ENCODE results near the gene CYP4V2. TPM values are rescaled to one million over a fixed set of nuclear protein-coding genes. Genes with fewer than 3 reads are reported as not detected.

Gene CYP4V2
- 2.9 and 3.3 TPM in 2 replicates for total RNA-seq (2014; rRNA removed; shearing (Covaris generic))

- Histone ChIP-seq H3K4me3 (ENCODE audit: insufficient read depth, low read depth, low read length) (peak within 1 kb of the TSS; percentile 87), H3K36me3 (replicated peaks; ENCODE audit: control insufficient read depth, insufficient read depth, low read length) (no peaks in the 10 kb centered on the region), H3K27me3 (ENCODE audit: control insufficient read depth, insufficient read depth, low read length) (no peaks in the 10 kb centered on the region)
- DNase-seq = peak; percentile 91
Measured at GRCh38 chr4:186191200-186192065, at the start of gene CYP4V2. CYP4V2 (plus strand) TSS chr4:186191567; CDS start chr4:186191824, 257 bp downstream.

GRCh38 chr4:186144198-186144945 is 47.0 kb upstream of the CYP4V2 start:
- H3K27me3 ChIP-seq (ENCODE audit: control insufficient read depth, insufficient read depth, low read length) = peaks cover 23% of the 10 kb centered on the region

GRCh38 chr4:186144946-186145569 is 46.3 kb upstream of the CYP4V2 start:
- peak; percentile 85 for DNase-seq
- no peaks in the 10 kb centered on the region for H3K36me3 ChIP-seq (replicated peaks; ENCODE audit: control insufficient read depth, insufficient read depth, low read length)
- peaks cover 23% of the 10 kb centered on the region for H3K27me3 ChIP-seq (ENCODE audit: control insufficient read depth, insufficient read depth, low read length)
- H3K4me3 ChIP-seq (ENCODE audit: insufficient read depth, low read depth, low read length) = peak overlapping the region; percentile 56

More at GRCh38 chr4:186144198-186144945, 47.0 kb upstream of the CYP4V2 start:
- peak; percentile 95 for DNase-seq
- Histone ChIP-seq H3K36me3 (replicated peaks; ENCODE audit: control insufficient read depth, insufficient read depth, low read length) (no peaks in the 10 kb centered on the region), H3K4me3 (ENCODE audit: insufficient read depth, low read depth, low read length) (peak overlapping the region; percentile 56)

- peaks cover 25% of the 10 kb centered on the region for H3K27me3 ChIP-seq (ENCODE audit: control insufficient read depth, insufficient read depth, low read length)
- H3K4me3 ChIP-seq (ENCODE audit: insufficient read depth, low read depth, low read length) = no peak overlapping the region
- no peak for DNase-seq
- no peaks in the 10 kb centered on the region for H3K36me3 ChIP-seq (replicated peaks; ENCODE audit: control insufficient read depth, insufficient read depth, low read length)
Measured at GRCh38 chr4:186146458-186146857, 44.9 kb upstream of the CYP4V2 start.

GRCh38 chr4:186148336-186148975 is 42.9 kb upstream of the CYP4V2 start:
- Histone ChIP-seq H3K27me3 (ENCODE audit: control insufficient read depth, insufficient read depth, low read length) (peaks cover 25% of the 10 kb centered on the region), H3K4me3 (ENCODE audit: insufficient read depth, low read depth, low read length) (no peak overlapping the region), H3K36me3 (replicated peaks; ENCODE audit: control insufficient read depth, insufficient read depth, low read length) (no peaks in the 10 kb centered on the region)
- DNase-seq = no peak

- Histone ChIP-seq H3K36me3 (replicated peaks; ENCODE audit: control insufficient read depth, insufficient read depth, low read length) (no peaks in the 10 kb centered on the region), H3K27me3 (ENCODE audit: control insufficient read depth, insufficient read depth, low read length) (peaks cover 17% of the 10 kb centered on the region), H3K4me3 (ENCODE audit: insufficient read depth, low read depth, low read length) (no peak overlapping the region)
- DNase-seq = no peak
Measured at GRCh38 chr4:186149872-186150271, 41.5 kb upstream of the CYP4V2 start.

GRCh38 chr4:186150926-186151325 is 40.4 kb upstream of the CYP4V2 start:
- H3K4me3 ChIP-seq (ENCODE audit: insufficient read depth, low read depth, low read length) = no peak overlapping the region
- peak; percentile 18 for DNase-seq
- no peaks in the 10 kb centered on the region for H3K36me3 ChIP-seq (replicated peaks; ENCODE audit: control insufficient read depth, insufficient read depth, low read length)
- H3K27me3 ChIP-seq (ENCODE audit: control insufficient read depth, insufficient read depth, low read length) = peaks cover 7% of the 10 kb centered on the region

- peak; percentile 4 for DNase-seq
- no peak overlapping the region for H3K4me3 ChIP-seq (ENCODE audit: insufficient read depth, low read depth, low read length)
- no peaks in the 10 kb centered on the region for H3K36me3 ChIP-seq (replicated peaks; ENCODE audit: control insufficient read depth, insufficient read depth, low read length)
- peaks cover 3% of the 10 kb centered on the region for H3K27me3 ChIP-seq (ENCODE audit: control insufficient read depth, insufficient read depth, low read length)
Measured at GRCh38 chr4:186151499-186151898, 39.9 kb upstream of the CYP4V2 start.

GRCh38 chr4:186158021-186158813 is 33.1 kb upstream of the CYP4V2 start:
- no peaks in the 10 kb centered on the region for H3K27me3 ChIP-seq (ENCODE audit: control insufficient read depth, insufficient read depth, low read length)
- no peaks in the 10 kb centered on the region; the same call in none of the 2 replicates for H3K36me3 ChIP-seq (replicated peaks; ENCODE audit: control insufficient read depth, insufficient read depth, low read length)
- DNase-seq = peak; percentile 27
- no peak overlapping the region for H3K4me3 ChIP-seq (ENCODE audit: insufficient read depth, low read depth, low read length)

GRCh38 chr4:186158966-186159365 is 32.4 kb upstream of the CYP4V2 start:
- no peak overlapping the region for H3K4me3 ChIP-seq (ENCODE audit: insufficient read depth, low read depth, low read length)
- H3K36me3 ChIP-seq (replicated peaks; ENCODE audit: control insufficient read depth, insufficient read depth, low read length) = no peaks in the 10 kb centered on the region; the same call in none of the 2 replicates
- no peaks in the 10 kb centered on the region for H3K27me3 ChIP-seq (ENCODE audit: control insufficient read depth, insufficient read depth, low read length)
- peak; percentile 4 for DNase-seq

- DNase-seq = peak; percentile 34
- no peak overlapping the region for H3K4me3 ChIP-seq (ENCODE audit: insufficient read depth, low read depth, low read length)
- no peaks in the 10 kb centered on the region; the same call in none of the 2 replicates for H3K36me3 ChIP-seq (replicated peaks; ENCODE audit: control insufficient read depth, insufficient read depth, low read length)
- H3K27me3 ChIP-seq (ENCODE audit: control insufficient read depth, insufficient read depth, low read length) = no peaks in the 10 kb centered on the region
Measured at GRCh38 chr4:186159613-186160012, 31.8 kb upstream of the CYP4V2 start.

GRCh38 chr4:186161138-186161537 is 30.2 kb upstream of the CYP4V2 start:
- Histone ChIP-seq H3K27me3 (ENCODE audit: control insufficient read depth, insufficient read depth, low read length) (no peaks in the 10 kb centered on the region), H3K4me3 (ENCODE audit: insufficient read depth, low read depth, low read length) (no peak overlapping the region), H3K36me3 (replicated peaks; ENCODE audit: control insufficient read depth, insufficient read depth, low read length) (no peaks in the 10 kb centered on the region; the same call in none of the 2 replicates)
- DNase-seq = peak; percentile 58

GRCh38 chr4:186166852-186167512 is 24.4 kb upstream of the CYP4V2 start:
- Histone ChIP-seq H3K36me3 (replicated peaks; ENCODE audit: control insufficient read depth, insufficient read depth, low read length) (no peaks in the 10 kb centered on the region; the same call in 1 of the 2 replicates), H3K4me3 (ENCODE audit: insufficient read depth, low read depth, low read length) (no peak overlapping the region), H3K27me3 (ENCODE audit: control insufficient read depth, insufficient read depth, low read length) (no peaks in the 10 kb centered on the region)
- peak; percentile 24 for DNase-seq
